GM23338 (cell line): ENCODE results near the gene REL.

Source experiments
- CREB1 ChIP-seq: fragments of 250-450 bp; sonication (Bioruptor Pico); IDR thresholded peaks from 2 replicates; pipeline ENCODE4 v1.5.0; 2020; ENCODE audit warnings: low read depth, mild to moderate bottlenecking, moderate library complexity
- CTCF ChIP-seq, 2 experiments: fragments of 200-600 bp in 1 of 2; sonication (generic) in 1 of 2; conservative IDR thresholded peaks; 2 replicates each; pipeline versions ENCODE4 v1.5.1 to v1.6.1; 2016 to 2017; ENCODE audit warnings: antibody characterized with exemption in 2 of 2, low read depth in 2 of 2, mild to moderate bottlenecking in 2 of 2, moderate library complexity in 1 of 2
- ETS1 ChIP-seq: IDR thresholded peaks from 2 replicates; pipeline ENCODE4 v1.6.1; 2016; ENCODE audit warnings: antibody characterized with exemption
- EZH2 ChIP-seq: fragments of 200-600 bp; sonication (generic); IDR thresholded peaks from one replicate; pipeline ENCODE4 v1.8.0; 2017; ENCODE audit warnings: antibody characterized with exemption, mild to moderate bottlenecking, low read depth; ENCODE audit not compliant: unreplicated experiment
- EZH2phosphoT487 ChIP-seq: fragments of 200-600 bp; sonication (generic); IDR thresholded peaks from one replicate; pipeline ENCODE4 v1.8.1; 2018; ENCODE audit warnings: antibody characterized with exemption; ENCODE audit not compliant: unreplicated experiment
- JUNB ChIP-seq: IDR thresholded peaks from one replicate; pipeline ENCODE4 v1.6.1; 2016; ENCODE audit warnings: antibody characterized with exemption; ENCODE audit not compliant: unreplicated experiment
- NANOG ChIP-seq: IDR thresholded peaks from 2 replicates; pipeline ENCODE4 v1.6.1; 2016; ENCODE audit warnings: antibody characterized with exemption, borderline replicate concordance
- POLR2AphosphoS5 ChIP-seq: IDR thresholded peaks from 2 replicates; pipeline ENCODE4 v1.6.1; 2016; ENCODE audit warnings: antibody characterized with exemption, low read depth
- REST ChIP-seq: IDR thresholded peaks from one replicate; pipeline ENCODE4 v1.6.1; 2018; ENCODE audit warnings: antibody characterized with exemption; ENCODE audit not compliant: unreplicated experiment
- STAT1 ChIP-seq: IDR thresholded peaks from one replicate; pipeline ENCODE4 v1.6.1; 2016; ENCODE audit warnings: antibody characterized with exemption; ENCODE audit not compliant: unreplicated experiment

GRCh38 chr2:60840880-60841279, 40.5 kb upstream of the REL start:
- TF ChIP-seq CTCF (conservative IDR thresholded peaks at IDR 0.05; ENCODE audit: low read depth in 2 of 2) = no peak
- TF ChIP-seq EZH2phosphoT487 = no peak
- no peak for TF ChIP-seq EZH2
- no peak for TF ChIP-seq REST
- no peak for TF ChIP-seq POLR2AphosphoS5
- no peak for TF ChIP-seq ETS1
- TF ChIP-seq JUNB = no peak
- no peak for TF ChIP-seq STAT1
- no peak for TF ChIP-seq CREB1 (CRISPR knock-in tag)
- TF ChIP-seq NANOG = no peak
